ENCODE results near the gene RRP9.
"Not testable (repeated sequence)": the region's sequence is repeated elsewhere in the genome, so short reads cannot be mapped to it uniquely, and the experiment has no call there.

Gene RRP9, protein sequence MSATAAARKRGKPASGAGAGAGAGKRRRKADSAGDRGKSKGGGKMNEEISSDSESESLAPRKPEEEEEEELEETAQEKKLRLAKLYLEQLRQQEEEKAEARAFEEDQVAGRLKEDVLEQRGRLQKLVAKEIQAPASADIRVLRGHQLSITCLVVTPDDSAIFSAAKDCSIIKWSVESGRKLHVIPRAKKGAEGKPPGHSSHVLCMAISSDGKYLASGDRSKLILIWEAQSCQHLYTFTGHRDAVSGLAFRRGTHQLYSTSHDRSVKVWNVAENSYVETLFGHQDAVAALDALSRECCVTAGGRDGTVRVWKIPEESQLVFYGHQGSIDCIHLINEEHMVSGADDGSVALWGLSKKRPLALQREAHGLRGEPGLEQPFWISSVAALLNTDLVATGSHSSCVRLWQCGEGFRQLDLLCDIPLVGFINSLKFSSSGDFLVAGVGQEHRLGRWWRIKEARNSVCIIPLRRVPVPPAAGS

DNA sequence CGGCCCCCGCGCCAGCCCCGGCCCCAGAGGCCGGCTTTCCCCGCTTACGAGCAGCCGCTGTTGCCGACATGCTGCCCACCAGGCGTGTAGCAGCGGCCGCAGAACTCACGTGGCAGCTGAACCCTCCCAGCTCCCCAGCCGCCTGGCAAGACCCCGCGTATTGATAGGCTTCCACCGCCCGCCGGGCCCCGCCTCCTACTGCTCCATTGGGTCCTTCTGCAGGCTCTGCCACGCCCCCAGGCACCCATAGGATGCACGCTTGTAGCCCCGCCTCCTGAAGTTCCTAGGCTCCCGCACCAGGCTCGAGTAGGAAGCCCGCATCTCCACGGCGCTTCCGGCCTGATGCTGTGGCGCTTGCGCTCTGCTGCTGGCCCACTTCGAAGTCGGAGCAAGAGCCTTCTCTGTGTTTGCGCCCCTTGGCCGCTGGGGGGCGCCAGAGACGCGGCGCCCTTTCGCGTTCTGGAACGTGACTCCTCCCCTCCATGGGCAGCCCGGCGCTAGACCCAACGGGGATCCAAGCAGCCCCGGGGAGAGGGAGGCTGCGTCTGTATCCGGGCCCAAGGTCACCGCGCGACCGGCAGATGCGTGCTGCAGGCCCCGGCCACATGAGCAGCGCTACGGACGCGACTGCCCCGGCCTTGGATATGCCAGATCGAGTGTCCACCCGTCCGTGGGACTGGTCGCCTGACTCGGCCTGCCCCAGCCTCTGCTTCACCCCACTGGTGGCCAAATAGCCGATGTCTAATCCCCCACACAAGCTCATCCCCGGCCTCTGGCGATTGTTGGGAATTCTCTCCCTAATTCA, at the start of gene RRP9, which contains the start of gene PARP3:
Gene RRP9 (minus strand): TSS at position 107 of the 805 bp plus-strand sequence. CDS start 37 bp downstream, at position 70.
Gene PARP3 (plus strand): TSS at position 566 of the 805 bp plus-strand sequence. CDS start 993 bp downstream, outside the sequence.
- TF ChIP-seq, protein P1, sequence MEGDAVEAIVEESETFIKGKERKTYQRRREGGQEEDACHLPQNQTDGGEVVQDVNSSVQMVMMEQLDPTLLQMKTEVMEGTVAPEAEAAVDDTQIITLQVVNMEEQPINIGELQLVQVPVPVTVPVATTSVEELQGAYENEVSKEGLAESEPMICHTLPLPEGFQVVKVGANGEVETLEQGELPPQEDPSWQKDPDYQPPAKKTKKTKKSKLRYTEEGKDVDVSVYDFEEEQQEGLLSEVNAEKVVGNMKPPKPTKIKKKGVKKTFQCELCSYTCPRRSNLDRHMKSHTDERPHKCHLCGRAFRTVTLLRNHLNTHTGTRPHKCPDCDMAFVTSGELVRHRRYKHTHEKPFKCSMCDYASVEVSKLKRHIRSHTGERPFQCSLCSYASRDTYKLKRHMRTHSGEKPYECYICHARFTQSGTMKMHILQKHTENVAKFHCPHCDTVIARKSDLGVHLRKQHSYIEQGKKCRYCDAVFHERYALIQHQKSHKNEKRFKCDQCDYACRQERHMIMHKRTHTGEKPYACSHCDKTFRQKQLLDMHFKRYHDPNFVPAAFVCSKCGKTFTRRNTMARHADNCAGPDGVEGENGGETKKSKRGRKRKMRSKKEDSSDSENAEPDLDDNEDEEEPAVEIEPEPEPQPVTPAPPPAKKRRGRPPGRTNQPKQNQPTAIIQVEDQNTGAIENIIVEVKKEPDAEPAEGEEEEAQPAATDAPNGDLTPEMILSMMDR (conservative IDR thresholded peaks at IDR 0.05; ENCODE audit: low read depth, low read length) = peak; percentile 99
- peak within 1 kb of the TSS; percentile 87 for H3K4me3 ChIP-seq (ENCODE audit: low read depth, low read length)
- peak; percentile 100 for DNase-seq (ENCODE audit: low read depth)

DNA sequence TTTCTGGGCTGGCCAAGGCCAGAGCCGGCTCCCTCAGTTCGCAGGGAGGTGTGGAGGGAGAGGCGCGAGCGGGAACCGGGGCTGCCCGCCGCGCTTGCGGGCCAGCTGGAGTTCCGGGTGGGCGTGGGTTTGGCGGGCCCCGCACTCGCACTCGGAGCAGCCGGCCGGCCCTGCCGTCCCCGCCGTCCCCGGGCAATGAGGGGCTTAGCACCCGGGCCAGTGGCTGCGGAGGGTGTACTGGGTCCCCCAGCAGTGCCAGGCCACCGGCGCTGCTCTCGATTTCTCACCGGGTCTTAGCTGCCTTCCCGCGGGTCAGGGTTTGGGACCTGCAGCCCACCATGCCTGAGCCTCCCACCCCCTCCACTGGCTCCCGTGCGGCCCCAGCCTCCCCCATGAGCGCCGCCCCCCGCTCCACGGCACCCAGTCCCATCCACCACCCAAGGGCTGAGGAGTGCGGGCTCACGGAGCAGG, 48.8 kb upstream of the RRP9 start:
- not testable (repeated sequence) for H3K4me3 ChIP-seq (ENCODE audit: low read depth, low read length)

DNA sequence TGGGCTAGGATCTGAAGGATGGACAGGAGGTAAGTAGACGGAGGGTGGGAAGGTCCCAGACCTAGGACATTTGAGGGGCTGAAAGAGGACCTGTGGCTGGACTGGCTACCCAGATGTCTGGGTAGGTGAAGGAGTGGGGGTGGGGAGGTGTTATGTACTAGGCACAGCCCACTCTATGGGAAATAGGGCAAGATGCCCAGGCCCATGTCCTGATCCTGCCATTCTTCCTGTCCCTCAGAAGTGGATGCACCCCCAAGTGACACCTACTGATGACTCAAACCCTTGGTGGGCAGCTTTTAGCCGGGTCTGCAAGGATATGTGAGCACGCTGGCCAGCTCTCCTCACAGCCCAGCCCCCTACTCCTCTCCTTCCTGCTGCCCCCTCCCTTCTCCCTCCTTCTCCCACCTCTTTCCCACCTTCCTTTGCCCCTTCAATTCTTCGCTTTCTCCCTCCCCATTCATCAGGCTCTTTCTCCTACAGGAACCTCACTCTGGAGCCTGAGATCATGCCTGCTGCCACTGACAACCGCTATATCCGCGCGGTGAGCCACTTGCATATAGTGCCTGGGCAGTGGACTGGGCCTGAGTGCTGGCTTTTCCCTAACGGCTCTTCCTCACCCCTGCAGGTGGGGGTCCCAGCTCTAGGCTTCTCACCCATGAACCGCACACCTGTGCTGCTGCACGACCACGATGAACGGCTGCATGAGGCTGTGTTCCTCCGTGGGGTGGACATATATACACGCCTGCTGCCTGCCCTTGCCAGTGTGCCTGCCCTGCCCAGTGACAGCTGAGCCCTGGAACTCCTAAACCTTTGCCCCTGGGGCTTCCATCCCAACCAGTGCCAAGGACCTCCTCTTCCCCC, 46.8 kb upstream of the RRP9 start:
- H3K4me3 ChIP-seq (ENCODE audit: low read depth, low read length) = no peak overlapping the region
- DNase-seq (ENCODE audit: low read depth) = no peak
- TF ChIP-seq, protein P1 (conservative IDR thresholded peaks at IDR 0.05; ENCODE audit: low read depth, low read length) = no peak

More for the DNA sequence above, 48.8 kb upstream of the RRP9 start:
- not testable (repeated sequence) for DNase-seq (ENCODE audit: low read depth)

DNA sequence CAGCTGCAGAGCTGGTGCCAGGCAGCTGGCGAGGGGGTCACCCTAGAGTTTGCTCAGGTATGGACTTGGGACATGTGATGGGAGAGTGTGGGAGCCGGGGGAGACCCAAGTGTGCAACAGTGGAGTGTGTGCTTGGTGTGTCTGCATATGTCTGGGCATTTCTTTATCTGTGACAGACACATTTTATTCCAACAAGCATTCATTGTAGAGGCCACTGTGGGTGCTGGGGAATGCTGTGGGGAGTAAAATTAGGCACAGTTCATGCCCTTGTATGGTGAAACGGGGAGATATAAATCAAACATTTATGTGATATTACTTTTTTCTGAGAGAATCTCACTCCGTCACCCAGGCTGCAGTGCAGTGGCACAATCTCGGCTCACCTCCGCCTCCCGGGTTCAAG, 45.9 kb upstream of the RRP9 start:
- TF ChIP-seq, protein P1 (conservative IDR thresholded peaks at IDR 0.05; ENCODE audit: low read depth, low read length) = no peak
- no peak for DNase-seq (ENCODE audit: low read depth)
- H3K4me3 ChIP-seq (ENCODE audit: low read depth, low read length) = no peak overlapping the region

DNA sequence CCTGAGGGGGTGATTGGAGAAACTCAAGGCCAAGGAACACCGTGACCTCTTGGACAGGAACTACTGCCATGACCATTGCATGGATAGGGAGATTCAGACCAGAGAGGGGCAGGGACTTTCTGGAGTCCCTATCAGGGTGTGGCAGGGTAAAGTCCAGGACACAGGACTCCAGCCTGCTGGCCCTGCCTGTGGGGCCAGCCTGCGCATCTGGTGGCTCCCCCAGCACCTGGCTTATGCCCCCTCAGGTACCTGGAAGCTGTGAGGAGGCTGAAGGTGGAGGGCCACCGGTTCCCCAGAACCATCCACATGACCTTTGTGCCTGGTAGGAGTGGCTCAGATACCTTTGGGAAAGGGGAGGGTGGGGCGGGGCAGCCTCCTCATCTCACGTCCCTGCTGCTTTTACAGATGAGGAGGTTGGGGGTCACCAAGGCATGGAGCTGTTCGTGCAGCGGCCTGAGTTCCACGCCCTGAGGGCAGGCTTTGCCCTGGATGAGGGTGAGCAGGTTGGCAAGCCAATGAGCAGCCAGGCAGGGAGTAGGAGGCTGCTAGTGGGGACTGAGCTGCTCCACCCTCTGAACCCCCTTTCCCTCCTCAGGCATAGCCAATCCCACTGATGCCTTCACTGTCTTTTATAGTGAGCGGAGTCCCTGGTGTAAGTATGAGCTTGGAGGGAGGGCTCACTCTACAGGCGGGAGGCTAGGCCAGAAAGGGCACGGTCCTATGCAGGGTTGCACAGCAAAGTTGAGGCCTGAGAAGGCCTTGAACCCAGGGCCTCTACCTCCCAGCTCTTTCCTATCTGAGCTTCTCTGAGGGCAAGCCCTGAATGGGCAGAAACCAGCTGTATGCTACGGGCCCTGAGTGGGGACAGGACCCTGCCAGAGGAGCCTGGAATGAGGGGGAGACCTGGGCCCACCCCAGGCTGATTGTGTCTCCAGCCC, 44.6 kb upstream of the RRP9 start:
- no peak overlapping the region for H3K4me3 ChIP-seq (ENCODE audit: low read depth, low read length)
- TF ChIP-seq, protein P1 (conservative IDR thresholded peaks at IDR 0.05; ENCODE audit: low read depth, low read length) = no peak
- DNase-seq (ENCODE audit: low read depth) = no peak

DNA sequence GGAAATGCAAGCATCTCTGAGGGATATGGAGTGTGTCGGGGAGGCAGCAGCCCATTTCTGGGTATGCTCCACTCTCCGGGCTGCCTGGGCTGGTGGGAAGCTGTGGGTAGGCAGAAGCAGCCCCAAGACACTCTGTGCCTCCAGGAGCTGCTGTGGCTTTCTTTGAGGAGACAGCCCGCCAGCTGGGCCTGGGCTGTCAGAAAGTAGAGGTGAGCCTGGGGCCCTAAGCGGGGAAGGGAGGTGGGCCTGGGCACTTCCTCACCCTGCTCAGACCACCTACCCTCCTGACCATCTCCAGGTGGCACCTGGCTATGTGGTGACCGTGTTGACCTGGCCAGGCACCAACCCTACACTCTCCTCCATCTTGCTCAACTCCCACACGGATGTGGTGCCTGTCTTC, 43.4 kb upstream of the RRP9 start:
- no peak for DNase-seq (ENCODE audit: low read depth)
- no peak overlapping the region for H3K4me3 ChIP-seq (ENCODE audit: low read depth, low read length)
- TF ChIP-seq, protein P1 (conservative IDR thresholded peaks at IDR 0.05; ENCODE audit: low read depth, low read length) = no peak

Data from choroid plexus epithelial cell (primary cell).